Measurements from ENCODE around the gene LYZL1. TPM values are rescaled to one million over a fixed set of nuclear protein-coding genes. Genes with fewer than 3 reads are reported as not detected.
A peak's percentile ranks its signal among the peaks of the same experiment; 100 is the strongest.
"Not testable (repeated sequence)": the region's sequence is repeated elsewhere in the genome, so short reads cannot be mapped to it uniquely, and the experiment has no call there.

LYZL1 gene
- total RNA-seq, 1 donor from 2014 or later = not detected

- H3K4me1 ChIP-seq = no peaks in the 10 kb centered on the region
- H3K4me3 ChIP-seq = no peak overlapping the region
- H3K36me3 ChIP-seq = no peaks in the 10 kb centered on the region
- no peak overlapping the region for H3K27ac ChIP-seq
- TF ChIP-seq, protein P1, sequence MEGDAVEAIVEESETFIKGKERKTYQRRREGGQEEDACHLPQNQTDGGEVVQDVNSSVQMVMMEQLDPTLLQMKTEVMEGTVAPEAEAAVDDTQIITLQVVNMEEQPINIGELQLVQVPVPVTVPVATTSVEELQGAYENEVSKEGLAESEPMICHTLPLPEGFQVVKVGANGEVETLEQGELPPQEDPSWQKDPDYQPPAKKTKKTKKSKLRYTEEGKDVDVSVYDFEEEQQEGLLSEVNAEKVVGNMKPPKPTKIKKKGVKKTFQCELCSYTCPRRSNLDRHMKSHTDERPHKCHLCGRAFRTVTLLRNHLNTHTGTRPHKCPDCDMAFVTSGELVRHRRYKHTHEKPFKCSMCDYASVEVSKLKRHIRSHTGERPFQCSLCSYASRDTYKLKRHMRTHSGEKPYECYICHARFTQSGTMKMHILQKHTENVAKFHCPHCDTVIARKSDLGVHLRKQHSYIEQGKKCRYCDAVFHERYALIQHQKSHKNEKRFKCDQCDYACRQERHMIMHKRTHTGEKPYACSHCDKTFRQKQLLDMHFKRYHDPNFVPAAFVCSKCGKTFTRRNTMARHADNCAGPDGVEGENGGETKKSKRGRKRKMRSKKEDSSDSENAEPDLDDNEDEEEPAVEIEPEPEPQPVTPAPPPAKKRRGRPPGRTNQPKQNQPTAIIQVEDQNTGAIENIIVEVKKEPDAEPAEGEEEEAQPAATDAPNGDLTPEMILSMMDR (IDR thresholded peaks at IDR 0.05) = no peak
- ATAC-seq = no peak
- no peak for DNase-seq
- H3K9me3 ChIP-seq = peaks cover 1% of the 10 kb centered on the region
- intact Hi-C loops (cut with DNase I) = loop anchor here (10.0 kb wide), 1 partner anchor 638 kb away; no protein-coding TSS in a partner anchor
- H3K27me3 ChIP-seq = no peaks in the 10 kb centered on the region
Observed at GRCh38 chr10:29302499-29302898, 13.6 kb downstream of the LYZL1 start.

DNA sequence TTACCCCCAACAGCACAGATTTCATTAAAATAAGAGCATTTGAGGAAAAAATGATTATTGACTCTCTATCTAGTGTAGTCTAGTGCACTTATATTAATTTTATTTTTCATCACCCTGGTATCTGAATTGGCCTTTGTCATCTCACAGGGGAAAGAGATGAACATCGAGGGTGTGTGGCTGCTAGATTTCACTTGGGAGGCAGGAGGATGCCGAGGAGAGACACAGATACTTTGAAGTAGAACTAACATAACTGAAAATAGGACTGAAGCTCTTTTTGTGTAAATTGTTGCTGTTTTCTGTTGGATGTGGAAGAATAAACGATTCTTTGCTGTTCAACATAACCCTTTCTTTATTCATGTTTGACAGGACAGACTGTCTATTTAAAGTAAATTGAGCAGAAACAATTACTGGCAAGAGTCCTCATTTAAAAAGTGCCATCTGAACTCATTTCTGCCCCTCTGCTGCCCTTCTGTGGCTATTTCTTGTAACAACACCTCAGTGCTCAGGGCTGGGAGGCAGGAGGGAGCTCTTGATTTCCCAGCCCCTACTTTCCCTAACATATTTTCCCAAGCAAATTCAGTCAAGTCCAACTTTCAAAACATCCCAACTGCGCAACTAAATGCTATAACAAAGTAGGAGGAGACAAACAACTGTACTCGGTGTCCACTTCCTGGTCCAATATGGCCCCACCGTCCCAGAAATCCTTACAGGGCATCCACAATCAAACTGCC, 15.6 kb downstream of the LYZL1 start:
- Histone ChIP-seq H3K27me3 (no peaks in the 10 kb centered on the region), H3K4me1 (no peaks in the 10 kb centered on the region), H3K4me3 (no peak overlapping the region), H3K36me3 (no peaks in the 10 kb centered on the region), H3K27ac (peak overlapping the region; percentile 7), H3K9me3 (no peaks in the 10 kb centered on the region)
- ATAC-seq (peak; percentile 90), DNase-seq (no peak)
- TF ChIP-seq, protein P1 (IDR thresholded peaks at IDR 0.05) = peak; percentile 78
- intact Hi-C loops (cut with DNase I) = loop anchor here (10.0 kb wide), 1 partner anchor 640 kb away; no protein-coding TSS in a partner anchor

DNA sequence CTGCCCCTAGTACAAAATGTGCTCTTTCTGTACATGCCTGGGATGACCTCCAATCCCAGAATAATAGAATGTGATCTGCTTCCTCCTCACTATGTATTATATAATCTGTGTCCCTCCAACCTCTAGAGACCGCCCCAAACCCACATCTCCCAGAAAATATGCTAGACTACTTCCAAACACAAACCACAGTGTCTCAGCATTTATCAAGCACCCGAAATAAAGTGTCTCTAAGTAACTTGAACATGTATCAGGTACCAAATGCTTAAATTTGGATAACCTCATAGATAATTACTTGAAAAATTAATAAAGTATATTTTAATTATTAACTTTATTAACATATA, 16.1 kb downstream of the LYZL1 start:
- H3K4me3 ChIP-seq = no peak overlapping the region
- ATAC-seq = no peak

GRCh38 chr10:29306688-29307087, 17.8 kb downstream of the LYZL1 start:
- Histone ChIP-seq H3K4me1 (no peaks in the 10 kb centered on the region), H3K9me3 (no peaks in the 10 kb centered on the region), H3K36me3 (no peaks in the 10 kb centered on the region), H3K27me3 (no peaks in the 10 kb centered on the region), H3K4me3 (no peak overlapping the region), H3K27ac (no peak overlapping the region)
- DNase-seq = peak; percentile 71
- TF ChIP-seq, protein P1 (IDR thresholded peaks at IDR 0.05) = no peak
- intact Hi-C loops (cut with DNase I) = loop anchor here (10.0 kb wide), 1 partner anchor 642 kb away; no protein-coding TSS in a partner anchor
- ATAC-seq = peak; percentile 60

More for the DNA sequence above, 16.1 kb downstream of the LYZL1 start:
- intact Hi-C loops (cut with DNase I) = loop anchor here (10.0 kb wide), 1 partner anchor 640 kb away; no protein-coding TSS in a partner anchor
- H3K36me3 ChIP-seq = no peaks in the 10 kb centered on the region
- H3K9me3 ChIP-seq = no peaks in the 10 kb centered on the region
- TF ChIP-seq, protein P1 (IDR thresholded peaks at IDR 0.05) = no peak
- DNase-seq = no peak
- H3K27ac ChIP-seq = peak overlapping the region; percentile 7
- H3K4me1 ChIP-seq = no peaks in the 10 kb centered on the region
- no peaks in the 10 kb centered on the region for H3K27me3 ChIP-seq

GRCh38 chr10:29308142-29308541, 19.3 kb downstream of the LYZL1 start:
- not testable (repeated sequence) for H3K4me1 ChIP-seq, H3K4me3 ChIP-seq, ATAC-seq, H3K27ac ChIP-seq, H3K9me3 ChIP-seq, H3K36me3 ChIP-seq, DNase-seq, H3K27me3 ChIP-seq
- intact Hi-C loops (cut with DNase I) = loop anchor here (10.0 kb wide), 1 partner anchor 643 kb away; no protein-coding TSS in a partner anchor

DNA sequence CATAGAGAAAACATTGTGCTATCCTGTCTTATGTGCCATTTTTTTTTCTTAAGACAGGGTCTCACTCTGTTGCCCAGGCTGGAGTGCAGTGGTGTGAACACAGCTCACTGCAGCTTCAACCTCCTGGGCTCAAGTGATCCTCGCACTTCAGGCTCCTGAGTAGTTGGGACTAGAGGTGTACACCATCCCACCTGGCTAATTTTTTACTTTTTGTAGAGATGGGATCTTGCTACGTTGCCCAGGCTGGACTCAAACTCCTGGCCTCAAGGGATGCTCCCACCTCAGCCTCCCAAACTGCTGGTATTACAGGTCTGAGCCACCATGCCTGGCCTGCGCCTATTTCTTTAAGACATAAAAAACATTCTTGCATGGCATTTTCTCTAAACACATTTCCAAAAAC, 20.6 kb downstream of the LYZL1 start:
- TF ChIP-seq, protein P1 (IDR thresholded peaks at IDR 0.05) = no peak
- Histone ChIP-seq H3K9me3 (no peaks in the 10 kb centered on the region), H3K4me1 (no peaks in the 10 kb centered on the region), H3K36me3 (no peaks in the 10 kb centered on the region), H3K27me3 (no peaks in the 10 kb centered on the region), H3K4me3 (no peak overlapping the region), H3K27ac (no peak overlapping the region)
- no peak for ATAC-seq
- intact Hi-C loops (cut with DNase I) = loop anchor here (10.0 kb wide), 1 partner anchor 645 kb away; no protein-coding TSS in a partner anchor
- DNase-seq = no peak

DNA sequence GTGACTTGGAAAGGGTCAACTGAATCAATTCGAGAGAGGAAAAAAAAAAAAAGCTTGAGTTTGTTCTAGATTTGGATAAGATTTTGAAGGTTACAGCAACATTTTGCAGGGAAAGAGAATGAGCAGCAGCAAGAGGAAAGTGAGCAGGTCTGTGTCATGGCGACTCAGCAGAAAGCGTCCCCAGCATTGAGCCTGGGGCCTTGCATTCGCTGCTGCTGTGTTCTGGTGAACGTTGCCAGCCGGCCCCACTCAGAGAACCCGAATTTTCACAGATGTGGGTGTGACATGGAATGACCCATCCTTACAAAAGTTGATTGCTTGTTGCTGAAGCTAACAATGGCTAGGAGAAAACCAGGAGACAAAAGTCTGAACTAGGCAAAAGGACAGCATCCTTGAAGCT, 21.6 kb downstream of the LYZL1 start:
- H3K4me1 ChIP-seq; intact Hi-C loops (cut with DNase I); H3K27ac ChIP-seq; H3K36me3 ChIP-seq; H3K9me3 ChIP-seq; H3K4me3 ChIP-seq; DNase-seq; H3K27me3 ChIP-seq; ATAC-seq: not testable (repeated sequence)

Measured in upper lobe of right lung (tissue), 1 donor.